HepG2 (cell line): ENCODE data around the gene DPEP1. TPM values are rescaled to one million over a fixed set of nuclear protein-coding genes. Genes with fewer than 3 reads are reported as not detected.

Experiments used
- ASH2L ChIP-seq: fragments of 300-600, 200-600 bp; sonication (generic); IDR thresholded peaks from 2 replicates; pipeline ENCODE4 v1.7.0; 2017; ENCODE audit warnings: low read depth, mild to moderate bottlenecking, moderate library complexity, mixed read lengths, low read length; ENCODE audit not compliant: insufficient read length
- CREBL2 ChIP-seq: sonication (generic); formaldehyde crosslinking; IDR thresholded peaks from 2 replicates; pipeline ENCODE4 v1.8.1; 2023; ENCODE audit warnings: missing genetic modification reagents, mild to moderate bottlenecking, borderline replicate concordance
- FLYWCH1 ChIP-seq: sonication (generic); formaldehyde crosslinking; IDR thresholded peaks from 2 replicates; pipeline ENCODE4 v1.8.1; 2023; ENCODE audit warnings: mild to moderate bottlenecking, missing genetic modification reagents
- FOXJ3 ChIP-seq: sonication (generic); formaldehyde crosslinking; IDR thresholded peaks from 2 replicates; pipeline ENCODE4 v1.4.0; 2020; ENCODE audit warnings: missing genetic modification reagents, mild to moderate bottlenecking, borderline replicate concordance
- HNRNPUL1 ChIP-seq: fragments of 200-400 bp; formaldehyde crosslinking; IDR thresholded peaks from 2 replicates; pipeline ENCODE4 v1.6.1; 2017; ENCODE audit warnings: low read depth, mild to moderate bottlenecking, low read length, moderate library complexity
- MED13 ChIP-seq: sonication (generic); formaldehyde crosslinking; IDR thresholded peaks from 2 replicates; pipeline ENCODE4 v1.5.0; 2020; ENCODE audit warnings: missing genetic modification reagents
- MEIS1 ChIP-seq: sonication (generic); formaldehyde crosslinking; IDR thresholded peaks from 2 replicates; pipeline ENCODE4 v1.9.0; 2021; ENCODE audit warnings: mild to moderate bottlenecking, missing genetic modification reagents, moderate library complexity, borderline replicate concordance
- NKX3-1 ChIP-seq: sonication (generic); formaldehyde crosslinking; IDR thresholded peaks from 2 replicates; pipeline ENCODE4 v1.5.0; 2020; ENCODE audit warnings: missing genetic modification reagents
- NR2F1 ChIP-seq, 2 experiments: fragments of 450-650 bp in 1 of 2; formaldehyde crosslinking in 1 of 2; IDR thresholded peaks; 2 replicates each; pipeline versions ENCODE4 v1.5.0 to v1.6.1; 2016 to 2020; ENCODE audit warnings: mild to moderate bottlenecking in 1 of 2, missing compliant biosample characterization in 1 of 2, missing genetic modification reagents in 1 of 2, moderate library complexity in 1 of 2
- PRPF4 ChIP-seq: fragments of 200-400 bp; formaldehyde crosslinking; IDR thresholded peaks from 2 replicates; pipeline ENCODE4 v1.6.1; 2016; ENCODE audit warnings: low read length, low read depth; ENCODE audit not compliant: poor library complexity, severe bottlenecking
- SRSF9 ChIP-seq: fragments of 200-400 bp; formaldehyde crosslinking; IDR thresholded peaks from 2 replicates; pipeline ENCODE4 v1.6.1; 2018; ENCODE audit warnings: borderline replicate concordance, mild to moderate bottlenecking, low read depth, low read length; ENCODE audit not compliant: insufficient read depth, poor library complexity, severe bottlenecking
- ZMAT5 ChIP-seq: sonication (generic); formaldehyde crosslinking; IDR thresholded peaks from 2 replicates; pipeline ENCODE4 v1.5.0; 2020; ENCODE audit warnings: mild to moderate bottlenecking, low read depth, missing genetic modification reagents, borderline replicate concordance
- ZNF160 ChIP-seq: sonication (generic); formaldehyde crosslinking; IDR thresholded peaks from 2 replicates; pipeline ENCODE4 v1.8.0; 2022; ENCODE audit warnings: mild to moderate bottlenecking, inconsistent platforms, missing genetic modification reagents
- ZNF230 ChIP-seq: sonication (generic); formaldehyde crosslinking; IDR thresholded peaks from 2 replicates; pipeline ENCODE4 v1.4.0; 2020; ENCODE audit warnings: mild to moderate bottlenecking, missing genetic modification reagents
- ZNF232 ChIP-seq: sonication (generic); formaldehyde crosslinking; IDR thresholded peaks from 2 replicates; pipeline ENCODE4 v1.4.0; 2020; ENCODE audit warnings: missing genetic modification reagents, borderline replicate concordance
- ZNF329 ChIP-seq: sonication (generic); formaldehyde crosslinking; IDR thresholded peaks from 2 replicates; pipeline ENCODE4 v1.9.0; 2021; ENCODE audit warnings: low read depth, mild to moderate bottlenecking, missing genetic modification reagents
- ZNF530 ChIP-seq: sonication (generic); formaldehyde crosslinking; IDR thresholded peaks from 2 replicates; pipeline ENCODE4 v1.5.0; 2020; ENCODE audit warnings: low read depth, mild to moderate bottlenecking, missing genetic modification reagents
- ZNF580 ChIP-seq: IDR thresholded peaks from 2 replicates; pipeline ENCODE4 v1.6.1; 2016; ENCODE audit warnings: low read depth, borderline replicate concordance
- ZNF746 ChIP-seq: sonication (generic); formaldehyde crosslinking; IDR thresholded peaks from 2 replicates; pipeline ENCODE4 v1.8.0; 2022; ENCODE audit warnings: mild to moderate bottlenecking, missing genetic modification reagents
- ZNF841 ChIP-seq: sonication (generic); formaldehyde crosslinking; IDR thresholded peaks from 2 replicates; pipeline ENCODE4 v1.8.1; 2023; ENCODE audit warnings: missing genetic modification reagents, borderline replicate concordance
- polyA plus RNA-seq, 8 experiments: library from polyadenylated mRNA; depleted of rRNA in 3 of 8; stranded (reverse) in 7 of 8; unstranded in 1 of 8; fragments of >200 nt; fragmentation: Illumina TruSeq in 4 of 8; extraction: Trizol in 4 of 8; gene quantifications; 2 replicates each; pipeline versions ENCODE4 v1.2.1 to v1.2.3, GENCODE V29; 2011 to 2016; ENCODE audit warnings: low read depth in 4 of 8, missing spikeins in 1 of 8, mixed read lengths in 1 of 8; ENCODE audit not compliant: insufficient read depth in 1 of 8
- total RNA-seq, 5 experiments: library from RNA; depleted of rRNA; stranded (reverse); fragments of >200 nt; fragmentation: Illumina TruSeq; extraction: Trizol; gene quantifications; 2 replicates each; pipeline ENCODE4 v1.2.3, GENCODE V29; 2016; ENCODE audit warnings: low read depth in 1 of 5
- TF ChIP-seq, protein P1 (sequence below): sonication (generic); formaldehyde crosslinking; IDR thresholded peaks from 2 replicates; pipeline ENCODE4 v1.4.0; 2020; ENCODE audit warnings: missing genetic modification reagents
- TF ChIP-seq, protein P2 (sequence below): sonication (generic); formaldehyde crosslinking; conservative IDR thresholded peaks from 2 replicates; pipeline ENCODE4 v1.4.0; 2020; ENCODE audit warnings: missing genetic modification reagents

DPEP1 gene
- total and polyA plus RNA-seq, 2 of the 13 experiments (the other 11 are each of a cell fraction or from before 2014, with no cell fraction given): 37.6 to 52.2 TPM

DNA sequence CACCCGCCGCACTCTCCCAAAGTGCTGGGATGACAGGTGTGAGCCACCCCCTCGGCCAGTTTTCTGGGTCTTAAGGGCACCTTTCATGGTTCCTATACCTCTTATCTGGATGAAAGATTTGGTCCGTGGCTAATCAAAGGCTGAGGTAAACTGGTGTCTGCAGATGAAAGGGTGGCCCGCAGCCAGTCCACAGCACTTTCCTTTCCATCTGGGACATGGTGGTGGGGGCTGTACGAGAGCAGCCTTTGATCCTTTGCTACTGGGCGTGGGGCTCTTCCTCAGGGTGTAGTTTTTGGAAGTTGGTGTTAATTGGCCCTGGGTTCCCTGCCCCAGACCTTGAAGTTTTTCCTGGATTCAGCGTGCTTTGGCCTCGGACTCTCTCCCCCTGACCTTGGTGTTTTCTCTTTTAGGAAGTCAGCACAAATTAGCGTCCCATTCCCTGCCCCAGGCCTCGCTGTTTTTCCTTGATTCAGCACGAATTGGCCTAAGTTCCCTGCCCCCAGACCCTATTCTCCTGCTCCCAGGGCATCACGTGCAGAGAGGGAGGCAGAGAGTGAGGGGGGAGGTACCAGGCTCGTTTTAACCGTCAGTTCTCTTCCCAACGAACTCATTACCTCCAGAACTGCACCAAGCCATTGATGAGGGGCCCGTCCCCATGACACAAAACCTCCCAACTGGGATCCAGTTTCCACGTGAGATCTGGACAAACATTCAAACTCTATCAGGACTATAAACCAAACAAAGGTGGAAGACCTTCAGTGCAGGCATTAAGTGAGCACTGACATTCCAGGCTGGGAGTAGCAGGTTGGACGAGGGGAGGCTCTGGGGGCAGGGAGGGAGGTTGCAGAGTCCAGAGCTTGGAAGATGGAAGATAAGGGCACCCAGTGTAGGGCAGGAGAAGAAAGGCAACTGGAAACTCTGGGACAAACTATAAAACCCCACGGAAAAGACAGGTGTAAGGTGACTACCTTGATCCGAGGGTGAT is 11.6 kb downstream of the DPEP1 start (continued):
- TF ChIP-seq NKX3-1 (CRISPR knock-in tag) (no peak), ASH2L (no peak), FLYWCH1 (CRISPR knock-in tag) (no peak), SRSF9 (no peak), ZNF841 (CRISPR knock-in tag) (no peak), FOXJ3 (CRISPR knock-in tag) (no peak), MED13 (CRISPR knock-in tag) (no peak; the same call in 1 of the 2 replicates), ZNF160 (no peak), HNRNPUL1 (no peak), NR2F1 (CRISPR knock-in tag; IDR thresholded peaks at IDR 0.05) (no peak), ZMAT5 (no peak), MEIS1 (0 out of 2 replicates have a peak, but pooled peaks have one; percentile 45), CREBL2 (CRISPR knock-in tag) (no peak), PRPF4 (no peak), ZNF530 (no peak), ZNF230 (CRISPR knock-in tag) (no peak), ZNF580 (no peak), ZNF329 (CRISPR knock-in tag) (no peak), ZNF232 (no peak), ZNF746 (CRISPR knock-in tag) (peak; percentile 40; the same call in 1 of the 2 replicates)
- TF ChIP-seq, protein P1, sequence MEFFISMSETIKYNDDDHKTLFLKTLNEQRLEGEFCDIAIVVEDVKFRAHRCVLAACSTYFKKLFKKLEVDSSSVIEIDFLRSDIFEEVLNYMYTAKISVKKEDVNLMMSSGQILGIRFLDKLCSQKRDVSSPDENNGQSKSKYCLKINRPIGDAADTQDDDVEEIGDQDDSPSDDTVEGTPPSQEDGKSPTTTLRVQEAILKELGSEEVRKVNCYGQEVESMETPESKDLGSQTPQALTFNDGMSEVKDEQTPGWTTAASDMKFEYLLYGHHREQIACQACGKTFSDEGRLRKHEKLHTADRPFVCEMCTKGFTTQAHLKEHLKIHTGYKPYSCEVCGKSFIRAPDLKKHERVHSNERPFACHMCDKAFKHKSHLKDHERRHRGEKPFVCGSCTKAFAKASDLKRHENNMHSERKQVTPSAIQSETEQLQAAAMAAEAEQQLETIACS (CRISPR knock-in tag): no peak
- TF ChIP-seq, protein P2, sequence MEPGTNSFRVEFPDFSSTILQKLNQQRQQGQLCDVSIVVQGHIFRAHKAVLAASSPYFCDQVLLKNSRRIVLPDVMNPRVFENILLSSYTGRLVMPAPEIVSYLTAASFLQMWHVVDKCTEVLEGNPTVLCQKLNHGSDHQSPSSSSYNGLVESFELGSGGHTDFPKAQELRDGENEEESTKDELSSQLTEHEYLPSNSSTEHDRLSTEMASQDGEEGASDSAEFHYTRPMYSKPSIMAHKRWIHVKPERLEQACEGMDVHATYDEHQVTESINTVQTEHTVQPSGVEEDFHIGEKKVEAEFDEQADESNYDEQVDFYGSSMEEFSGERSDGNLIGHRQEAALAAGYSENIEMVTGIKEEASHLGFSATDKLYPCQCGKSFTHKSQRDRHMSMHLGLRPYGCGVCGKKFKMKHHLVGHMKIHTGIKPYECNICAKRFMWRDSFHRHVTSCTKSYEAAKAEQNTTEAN (CRISPR knock-in tag): no peak
